Eye (tissue), 1 donor: ENCODE results near the gene KCNH8.
"Not testable (repeated sequence)": the region's sequence is repeated elsewhere in the genome, so short reads cannot be mapped to it uniquely, and the experiment has no call there.

Experiments used
- DNase-seq: peaks from one replicate; pipeline ENCODE4 v3.0.0-alpha.2; 2015

Gene KCNH8

DNA sequence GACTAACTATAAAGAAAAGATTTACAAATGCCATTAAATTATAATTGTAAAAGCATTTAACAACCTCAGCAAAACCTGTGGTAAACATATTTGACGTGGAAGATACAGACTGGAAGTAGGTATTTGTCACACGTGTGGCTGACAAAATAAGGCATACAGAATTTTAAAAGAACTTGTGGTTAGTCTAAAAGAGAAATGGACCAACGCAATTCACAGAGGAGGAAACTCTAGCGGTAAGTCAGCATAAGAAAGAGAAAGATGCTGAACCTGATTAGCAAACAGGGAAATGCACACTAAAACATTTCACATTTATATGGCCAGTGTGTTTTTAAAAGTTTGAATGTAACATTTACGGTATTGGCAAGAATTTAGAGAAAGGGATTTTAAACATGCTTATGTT is 35.3 kb downstream of the KCNH8 start:
- DNase-seq = no peak

DNA sequence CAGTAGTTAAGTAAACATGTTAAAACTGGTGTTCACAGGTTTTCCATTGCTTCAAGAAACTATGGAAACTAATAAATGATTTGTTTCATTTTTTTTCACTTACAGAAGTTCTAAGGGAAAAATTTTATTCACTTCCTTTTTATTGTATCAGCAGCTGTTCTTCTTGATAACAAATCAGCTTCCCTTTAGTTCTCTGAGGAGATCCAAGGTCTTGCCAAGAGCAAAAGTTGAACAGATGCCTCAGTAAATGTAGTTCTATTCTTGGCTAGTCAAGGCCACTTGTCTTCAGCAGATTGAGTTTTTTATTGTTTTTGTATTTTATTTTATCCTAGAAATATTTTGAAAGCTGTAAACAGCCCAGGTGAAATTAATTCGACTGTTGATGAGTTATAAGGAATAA is 41.8 kb downstream of the KCNH8 start:
- no peak for DNase-seq

DNA sequence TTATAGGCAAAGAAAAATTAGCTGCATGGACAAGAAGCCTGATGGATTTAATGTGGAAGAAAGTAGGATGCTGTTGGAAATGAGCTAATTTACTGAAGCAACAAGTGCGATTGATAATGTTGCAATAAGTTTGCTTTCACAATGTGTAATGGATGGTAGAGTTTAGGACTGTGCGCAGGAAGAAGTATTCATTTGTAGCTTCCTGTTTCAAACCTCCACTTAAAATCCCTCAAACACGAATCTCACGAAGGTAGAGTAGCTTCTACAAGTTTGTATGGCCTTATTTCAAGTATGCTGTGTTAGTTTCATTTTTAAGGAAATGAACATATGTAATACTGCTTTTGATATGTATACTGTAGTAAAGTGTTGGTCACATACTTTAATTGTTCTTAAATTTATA is 42.3 kb downstream of the KCNH8 start:
- DNase-seq = no peak

DNA sequence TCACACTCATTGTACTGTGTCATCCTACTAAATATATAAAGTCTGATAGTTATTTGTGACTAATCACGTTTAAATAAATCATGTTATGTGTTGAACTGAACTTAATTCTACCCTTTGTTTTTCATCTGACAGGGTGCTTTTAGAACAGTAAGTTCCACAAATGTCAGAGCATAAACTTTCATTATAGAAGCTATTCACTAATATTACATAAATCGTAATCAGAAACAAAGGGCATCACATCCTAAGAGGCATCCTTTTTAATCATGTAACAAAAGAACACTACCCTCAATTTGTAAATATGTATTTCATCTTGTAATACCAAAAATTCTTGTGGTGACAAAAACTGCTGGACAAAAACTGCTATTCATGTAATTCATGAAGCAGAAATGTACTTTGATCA is 50.8 kb downstream of the KCNH8 start:
- DNase-seq = no peak

DNA sequence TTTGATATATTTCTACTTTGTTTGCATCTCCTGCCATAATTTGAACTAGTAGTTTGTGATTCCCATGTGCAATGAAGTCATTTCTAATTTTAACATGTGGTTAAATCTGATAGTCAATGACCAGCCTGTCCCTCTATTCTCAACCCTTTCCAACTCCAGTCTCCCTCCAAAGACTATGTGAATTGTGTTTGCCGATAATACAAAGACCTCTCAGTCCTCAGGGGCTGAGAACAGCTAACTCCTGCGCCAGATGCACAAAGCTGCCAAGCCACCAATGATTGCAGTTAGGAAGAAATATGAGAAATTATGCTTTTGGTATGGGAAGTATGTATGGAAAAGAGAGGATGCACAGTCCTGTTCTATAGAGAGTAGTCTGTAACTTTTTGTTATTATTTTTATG is 54.0 kb downstream of the KCNH8 start:
- DNase-seq = peak; percentile 9

DNA sequence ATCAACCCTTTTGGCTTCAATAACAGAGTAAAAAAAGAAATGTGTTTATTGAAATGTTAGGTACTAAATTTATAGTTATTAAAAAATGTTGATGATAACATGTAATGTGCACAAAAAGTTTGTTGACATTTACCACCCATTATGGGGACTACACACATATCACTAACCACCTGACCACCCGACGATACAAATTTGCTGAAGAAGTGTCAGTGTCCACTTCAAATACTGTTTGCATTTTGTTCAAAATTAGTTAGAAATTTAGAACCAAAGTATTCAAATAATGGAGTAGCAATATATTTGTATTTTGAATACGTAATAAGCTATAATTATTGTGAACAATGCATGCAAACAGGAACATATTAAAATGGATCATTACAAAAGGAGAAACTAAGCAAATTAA is 54.4 kb downstream of the KCNH8 start:
- no peak for DNase-seq

DNA sequence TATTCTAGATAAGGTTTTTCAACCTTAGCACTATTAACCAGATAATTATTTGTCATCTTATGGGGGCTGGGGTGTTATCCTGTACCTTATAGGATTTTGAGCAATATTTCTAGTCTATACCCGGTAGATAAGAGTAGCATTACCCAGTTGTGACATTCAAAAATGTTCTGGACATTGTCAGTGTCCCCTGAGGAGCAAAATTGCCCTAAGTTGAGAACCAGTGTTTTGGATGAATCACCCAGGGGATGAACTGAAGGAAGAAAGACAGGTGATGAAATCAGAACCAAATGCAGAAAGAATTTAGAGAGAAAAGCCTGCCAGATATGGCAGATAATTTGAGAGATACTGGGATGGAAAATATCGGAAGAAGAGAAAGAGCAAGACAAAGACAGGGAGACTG is 58.2 kb downstream of the KCNH8 start:
- no peak for DNase-seq

DNA sequence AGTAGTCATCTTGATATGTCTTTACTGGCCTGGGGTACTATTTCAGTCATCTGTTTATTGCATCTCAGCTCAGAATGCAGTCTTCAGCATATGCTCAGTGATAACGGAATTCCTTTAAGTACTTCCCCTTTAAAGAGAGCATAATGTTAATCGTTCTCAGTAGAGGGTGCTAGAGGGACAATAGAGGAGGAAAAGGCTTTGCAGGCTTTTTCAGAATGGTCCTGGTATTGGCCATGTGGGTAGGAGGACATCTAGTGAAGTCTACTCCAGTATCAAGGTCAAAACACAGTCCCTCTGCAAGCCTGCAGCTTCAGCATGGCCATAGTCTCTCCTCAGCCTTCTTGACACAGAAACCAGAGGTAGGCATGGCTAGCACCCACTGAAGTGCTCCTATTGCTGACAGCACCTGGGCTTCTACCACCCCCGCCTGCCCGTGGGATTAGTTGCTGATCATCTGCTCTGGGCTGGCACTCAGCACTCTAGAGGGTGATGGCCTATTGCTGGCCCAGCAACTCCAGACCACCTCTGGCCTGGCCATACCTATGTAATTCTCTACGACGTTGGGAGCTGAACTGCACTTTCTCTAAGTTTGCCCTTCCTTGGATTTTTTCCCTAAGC is 65.4 kb downstream of the KCNH8 start:
- no peak for DNase-seq

DNA sequence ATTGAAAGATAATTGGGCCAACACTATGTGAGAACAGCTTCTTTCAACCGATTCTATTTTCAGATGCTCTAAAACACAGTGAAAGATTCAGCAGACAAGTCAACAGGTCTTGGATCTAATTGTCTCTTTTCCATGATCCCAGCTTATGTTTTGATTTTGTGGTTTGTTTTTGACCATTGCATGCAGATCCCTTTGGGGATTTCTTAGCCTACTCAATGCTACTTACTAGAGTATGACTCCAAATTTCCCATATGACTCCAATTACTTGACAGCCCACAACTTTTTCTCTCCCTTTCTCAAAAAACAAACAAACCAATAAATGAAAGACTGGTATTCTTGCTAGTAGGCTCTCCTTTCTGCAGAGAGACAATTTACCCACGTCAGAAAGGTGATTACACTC is 67.1 kb downstream of the KCNH8 start:
- no peak for DNase-seq

DNA sequence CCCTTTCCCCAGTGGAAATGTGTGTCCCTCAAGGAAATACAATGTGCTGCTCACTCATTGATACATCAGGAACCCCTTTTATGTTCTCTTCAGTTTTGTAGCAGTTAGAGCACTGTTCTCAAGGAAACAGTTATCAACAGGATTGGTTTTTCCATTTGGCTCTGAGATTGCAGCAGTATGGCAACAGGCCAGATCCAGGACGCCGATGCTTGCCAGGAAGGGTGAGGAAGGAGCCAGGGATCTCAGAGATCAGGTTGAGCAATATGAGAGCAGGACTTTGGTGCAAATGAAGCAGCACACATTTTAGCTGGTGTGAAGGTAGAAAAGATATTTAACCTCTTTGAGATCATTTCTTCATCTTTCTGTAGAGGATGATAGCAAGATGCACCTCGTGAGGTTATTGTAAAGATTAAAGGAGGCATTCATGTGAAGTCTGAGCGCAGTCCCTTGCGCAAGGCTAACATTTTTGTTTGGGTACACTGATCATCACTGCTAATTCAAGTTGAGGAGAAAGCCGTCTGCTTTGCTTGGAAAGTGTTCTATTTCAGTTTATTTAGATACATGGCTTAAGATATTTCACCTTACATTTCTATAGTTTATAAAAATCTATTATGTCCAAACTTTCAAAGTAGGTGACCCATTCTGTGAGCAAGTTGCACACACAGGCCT is 68.5 kb downstream of the KCNH8 start:
- DNase-seq = no peak

DNA sequence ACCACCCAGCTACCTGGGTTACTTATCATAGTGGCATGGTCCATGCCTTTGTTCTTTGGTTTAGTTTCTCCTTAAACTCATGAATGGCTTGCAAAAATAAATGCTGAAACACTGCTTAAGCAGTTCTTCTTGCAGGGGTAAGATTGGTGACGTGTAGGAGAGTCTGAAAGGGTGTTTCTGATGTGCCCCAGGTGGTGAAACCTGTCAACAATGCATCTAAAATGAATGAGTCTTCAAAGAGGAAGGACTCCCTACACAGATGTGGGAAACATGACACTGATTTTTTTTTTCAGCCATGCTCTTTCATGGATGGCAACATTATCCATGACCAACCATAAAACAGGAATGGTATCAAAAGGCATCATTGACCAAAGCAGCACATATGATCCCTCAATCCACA is 72.0 kb downstream of the KCNH8 start:
- no peak for DNase-seq

DNA sequence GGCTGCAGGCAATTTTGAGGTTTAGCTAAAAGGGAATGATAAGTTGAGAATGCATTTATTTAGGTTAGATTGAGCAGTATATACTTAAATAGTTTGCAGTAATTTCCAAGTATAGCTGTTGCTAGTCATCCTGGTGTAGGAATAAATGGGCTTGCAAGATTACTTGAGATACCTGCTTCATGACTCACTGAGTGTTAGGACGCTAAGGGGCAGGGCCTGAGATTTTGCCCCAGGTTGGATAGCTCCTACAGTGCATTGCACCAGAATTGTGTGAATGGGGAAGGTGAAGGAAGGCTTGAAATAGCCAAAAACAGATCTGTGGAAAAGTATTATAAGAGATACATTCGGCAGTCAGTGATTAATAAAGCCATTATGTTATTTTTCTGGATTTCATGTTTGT is 72.8 kb downstream of the KCNH8 start:
- no peak for DNase-seq

DNA sequence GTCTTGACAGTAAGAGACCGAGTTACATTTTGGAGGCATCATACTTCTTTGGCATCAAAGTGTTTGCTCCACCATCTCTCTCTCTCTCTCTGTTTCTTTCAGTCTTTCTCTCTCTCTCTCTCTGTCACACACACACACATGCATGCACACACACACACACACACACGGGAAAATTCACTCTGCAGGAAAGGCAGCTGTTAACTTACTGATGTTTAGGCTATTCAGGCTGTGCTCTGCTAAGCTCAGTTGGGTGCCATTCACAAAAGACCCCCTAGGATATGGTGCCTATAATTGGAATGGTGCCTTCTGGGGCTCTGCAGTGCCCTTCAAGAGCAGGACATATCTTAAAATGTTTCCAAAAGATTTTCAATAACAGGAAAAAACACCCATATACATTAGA is 78.2 kb downstream of the KCNH8 start:
- DNase-seq = peak; percentile 12

DNA sequence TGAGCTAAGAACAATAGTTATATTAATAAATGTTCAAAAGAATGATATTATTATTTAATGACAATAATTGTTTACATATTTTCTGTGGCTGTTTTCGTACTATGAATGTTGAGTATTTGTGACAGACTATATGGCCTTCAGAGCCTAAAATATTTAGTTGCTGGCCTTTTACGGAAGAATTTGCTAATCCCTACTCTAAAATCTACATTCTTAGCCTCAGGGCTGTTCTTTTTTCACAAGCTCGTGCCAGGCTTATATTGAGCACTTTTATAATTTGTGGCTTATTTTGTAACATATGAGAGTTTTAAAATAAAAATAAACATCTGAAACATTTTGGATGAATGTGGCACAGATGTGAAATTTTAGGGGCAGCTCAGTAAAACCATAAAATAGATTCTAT is 79.9 kb downstream of the KCNH8 start:
- DNase-seq = no peak

DNA sequence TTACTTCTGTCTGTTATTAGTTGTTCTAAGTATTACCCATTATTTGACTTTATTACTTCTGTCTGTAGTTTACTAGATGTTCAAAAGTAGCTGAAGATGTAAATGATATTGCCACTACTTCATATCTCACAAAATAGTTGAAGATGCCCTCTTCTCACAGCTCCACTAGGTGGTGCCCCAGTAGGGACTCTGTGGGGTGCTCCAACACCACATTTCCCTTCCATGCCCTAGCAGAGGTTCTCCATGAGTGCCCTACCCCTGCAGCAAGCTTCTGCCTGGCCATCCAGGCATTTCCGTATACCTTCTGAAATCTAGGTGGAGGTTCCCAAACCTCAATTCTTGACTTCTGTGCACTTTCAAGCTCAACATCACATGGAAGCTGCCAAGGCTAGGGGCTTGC is 80.8 kb downstream of the KCNH8 start:
- DNase-seq = no peak

DNA sequence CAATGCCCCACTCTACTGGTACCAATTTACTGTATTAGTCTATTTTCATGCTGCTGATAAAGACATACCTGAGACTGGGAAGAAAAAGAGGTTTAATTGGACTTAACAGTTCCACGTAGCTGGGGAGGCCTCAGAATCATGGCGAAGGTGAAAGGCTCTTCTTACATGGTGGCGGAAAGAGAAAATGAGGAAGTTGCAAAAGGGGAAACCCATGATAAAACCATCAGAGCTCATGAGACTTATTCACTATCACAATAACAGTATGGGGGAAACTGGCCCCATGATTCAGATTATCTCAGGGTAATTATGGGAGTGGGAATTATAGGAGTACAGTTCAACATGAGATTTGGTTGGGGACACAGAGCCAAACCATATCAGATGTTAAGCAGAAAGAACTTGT is 81.6 kb downstream of the KCNH8 start:
- not testable (repeated sequence) for DNase-seq

DNA sequence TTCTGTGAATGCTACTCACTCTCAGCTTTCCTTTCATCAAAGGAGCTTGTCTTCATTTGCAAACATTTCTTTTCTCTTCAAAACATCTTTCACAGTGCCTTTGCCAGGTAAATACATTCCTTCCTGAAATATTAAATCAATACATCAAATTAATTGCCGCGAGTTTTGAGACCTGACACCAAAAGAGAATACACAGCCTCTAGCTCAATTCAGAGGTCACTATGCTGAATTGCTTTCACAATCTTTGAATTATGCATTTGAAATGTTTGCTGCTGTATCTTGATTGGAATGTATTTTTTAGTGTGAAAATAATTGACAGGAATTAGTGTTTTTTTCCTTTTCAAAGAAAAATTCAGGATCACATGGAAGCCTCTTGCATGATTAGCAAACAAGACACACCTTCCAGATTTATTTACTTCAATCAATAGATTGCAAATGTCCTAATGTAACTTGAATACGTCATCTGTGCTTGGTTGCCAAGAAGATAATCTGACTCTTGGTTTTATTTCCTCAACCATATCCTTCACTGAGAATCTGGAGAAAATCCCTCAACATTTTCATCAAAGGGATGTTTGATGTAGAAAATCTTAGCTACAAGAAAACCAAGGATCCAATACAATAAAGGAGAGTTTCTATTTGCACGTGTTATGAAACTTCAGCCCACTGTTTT is 83.6 kb downstream of the KCNH8 start:
- no peak for DNase-seq

DNA sequence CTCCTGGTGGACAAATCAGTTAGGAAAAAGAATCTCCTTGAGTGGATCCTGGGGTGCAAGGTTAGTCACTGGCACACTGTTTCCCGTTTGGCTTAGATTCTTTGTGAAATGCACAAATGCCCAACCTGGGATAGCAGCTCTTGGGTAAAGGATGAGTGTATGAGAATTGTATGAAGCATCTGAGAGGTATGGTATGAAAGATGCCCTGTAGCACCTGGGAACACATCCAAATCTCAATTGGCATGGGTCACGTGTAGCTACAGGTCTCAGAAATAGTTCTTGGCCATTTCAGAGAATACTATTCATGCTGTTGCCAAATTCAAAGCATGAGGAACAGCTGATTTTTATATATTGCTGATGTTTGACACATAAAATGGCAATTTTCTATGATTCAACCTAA is 84.3 kb downstream of the KCNH8 start:
- DNase-seq = no peak

DNA sequence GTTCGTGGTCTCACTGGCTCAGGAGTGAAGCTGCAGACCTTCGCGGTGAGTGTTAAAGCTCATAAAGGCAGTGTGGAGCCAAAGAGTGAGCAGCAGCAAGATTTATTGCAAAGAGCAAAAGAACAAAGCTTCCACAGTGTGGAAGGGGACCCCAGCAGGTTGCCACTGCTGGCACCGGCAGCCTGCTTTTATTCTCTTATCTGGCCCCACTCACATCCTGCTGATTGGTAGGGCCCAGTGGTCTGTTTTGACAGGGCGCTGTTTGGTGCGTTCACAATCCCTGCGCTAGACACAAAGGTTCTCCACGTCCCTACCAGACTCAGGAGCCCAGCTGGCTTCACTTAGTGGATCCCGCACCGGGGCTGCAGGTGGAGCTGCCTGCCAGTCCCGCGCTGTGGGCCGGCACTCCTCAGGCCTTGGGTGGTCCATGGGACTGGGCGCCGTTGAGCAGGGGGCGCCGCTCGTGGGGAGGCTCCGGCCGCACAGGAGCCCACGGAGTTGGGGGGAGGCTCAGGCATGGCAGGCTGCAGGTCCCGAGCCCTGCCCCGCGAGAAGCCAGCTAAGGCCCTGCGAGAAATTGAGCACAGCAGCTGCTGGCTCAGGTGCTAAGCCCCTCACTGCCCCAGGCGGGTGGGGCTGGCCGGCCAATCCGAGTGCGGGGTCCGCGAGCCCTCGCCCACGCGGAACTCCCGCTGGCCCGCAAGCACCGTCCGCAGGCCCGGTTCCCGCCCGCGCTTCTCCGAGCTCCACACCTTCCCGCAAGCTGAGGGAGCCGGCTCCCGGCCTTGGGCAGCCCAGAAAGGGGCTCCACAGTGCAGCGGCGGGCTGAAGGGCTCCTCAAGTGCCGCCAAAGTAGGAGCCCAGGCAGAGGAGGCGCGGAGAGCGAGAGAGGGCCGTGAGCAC is 85.8 kb downstream of the KCNH8 start:
- DNase-seq = not testable (repeated sequence)

DNA sequence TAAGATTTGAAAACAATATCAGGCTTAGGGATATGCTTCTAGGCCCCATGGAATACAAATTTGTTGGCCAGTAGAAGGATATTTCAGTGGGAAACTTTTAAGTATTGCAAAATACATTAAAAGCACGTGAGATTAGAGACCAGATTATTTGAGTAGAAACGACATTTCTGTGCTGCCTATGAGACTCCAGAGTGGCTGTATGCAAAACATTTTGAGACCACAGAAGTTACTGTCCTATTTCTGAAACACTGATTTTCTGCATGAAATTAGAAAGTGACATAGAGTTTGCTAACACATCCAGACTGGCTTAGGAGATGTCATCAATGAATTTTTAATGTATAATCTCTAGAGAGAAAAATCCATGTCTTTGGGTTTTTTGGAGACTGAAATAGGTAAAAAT is 99.8 kb downstream of the KCNH8 start:
- DNase-seq = no peak

DNA sequence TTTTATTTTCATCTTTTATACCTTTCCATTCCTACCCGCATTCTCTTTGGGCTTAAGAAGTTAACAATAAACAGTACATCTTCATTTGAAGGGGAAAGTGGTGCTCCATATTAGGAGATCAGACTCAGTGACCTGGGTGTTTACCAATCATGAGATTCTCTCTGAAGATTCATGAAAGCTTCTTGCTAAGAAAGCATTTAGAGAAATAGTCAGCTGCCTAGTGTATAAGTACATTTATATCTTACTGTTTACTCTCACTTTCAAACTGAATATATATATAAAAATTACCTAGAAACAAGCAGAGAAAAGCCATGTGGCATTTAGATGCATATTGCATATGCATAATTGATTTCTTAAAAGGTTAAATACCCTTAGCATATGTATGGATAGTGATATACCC is 100.5 kb downstream of the KCNH8 start:
- DNase-seq = no peak

DNA sequence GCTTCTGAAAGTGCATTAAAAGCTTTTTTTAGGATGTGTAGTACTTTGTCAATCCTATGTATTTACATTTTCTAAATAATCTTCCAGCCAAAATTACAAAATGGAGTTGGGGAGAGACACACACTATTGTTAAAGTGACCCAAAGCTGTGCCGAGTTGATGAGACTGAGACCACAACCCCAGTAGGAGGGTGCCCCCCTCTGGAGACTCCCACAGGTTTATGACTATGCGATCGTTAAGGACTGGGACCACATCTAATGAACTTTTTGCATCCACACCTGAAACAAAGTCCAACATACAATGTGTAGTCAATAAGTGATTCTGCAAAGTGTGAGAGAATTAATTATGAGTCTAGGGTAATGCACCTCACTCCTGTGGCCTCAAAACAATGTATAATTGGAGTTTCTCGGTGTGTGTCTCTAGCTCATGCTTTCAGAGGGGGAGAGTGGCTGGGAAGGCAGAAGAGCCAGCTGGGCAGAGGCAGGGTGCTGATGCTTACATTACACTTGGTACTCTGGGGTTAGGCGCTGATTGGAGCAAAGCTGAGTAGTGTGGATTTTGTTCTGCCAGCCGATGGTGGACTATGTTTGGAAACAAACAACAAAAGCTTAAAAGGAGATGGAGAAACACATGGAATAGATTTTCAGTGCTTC is 102.8 kb downstream of the KCNH8 start:
- no peak for DNase-seq

DNA sequence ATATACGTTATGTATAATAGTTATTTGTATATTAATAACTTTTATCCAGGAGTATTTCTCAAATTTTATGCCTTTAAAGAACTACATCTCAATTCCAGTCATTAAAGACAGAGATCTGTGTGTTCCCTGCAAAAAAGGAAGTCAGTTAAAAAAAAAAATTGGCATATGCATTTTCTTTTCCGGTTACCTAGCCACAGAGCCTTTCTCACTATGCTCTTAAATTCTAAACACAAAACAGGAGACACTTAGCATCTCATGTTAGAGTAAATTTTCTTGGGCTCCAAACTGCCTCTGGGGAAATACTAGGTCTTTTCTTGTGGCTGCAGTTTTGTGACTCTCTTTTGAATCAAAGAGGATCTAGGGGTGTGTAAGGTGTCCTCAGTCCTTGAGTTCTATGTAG is 105.9 kb downstream of the KCNH8 start:
- no peak for DNase-seq
